Peyer's patch (tissue), 4 donors: ENCODE data around the gene ZNF48.
A peak's percentile ranks its signal among the peaks of the same experiment; 100 is the strongest.

Source experiments
- POLR2A ChIP-seq, 2 donors: fragments of 450-650 bp; IDR thresholded peaks; one replicate each; pipeline ENCODE4 v1.5.1; 2017; ENCODE audit warnings: antibody characterized with exemption in 2 of 2, mild to moderate bottlenecking in 2 of 2, moderate library complexity in 2 of 2
- TF ChIP-seq, protein P1 (sequence below), 6 experiments: fragments of 450-650 bp in 4 of 6; fragments of 200-600 bp in 2 of 6; sonication (generic) in 1 of 6; IDR thresholded peaks; one replicate each; pipeline ENCODE4 v1.5.1; 2017 to 2019; ENCODE audit warnings: antibody characterized with exemption in 6 of 6, mild to moderate bottlenecking in 3 of 6, moderate library complexity in 1 of 6

DNA sequence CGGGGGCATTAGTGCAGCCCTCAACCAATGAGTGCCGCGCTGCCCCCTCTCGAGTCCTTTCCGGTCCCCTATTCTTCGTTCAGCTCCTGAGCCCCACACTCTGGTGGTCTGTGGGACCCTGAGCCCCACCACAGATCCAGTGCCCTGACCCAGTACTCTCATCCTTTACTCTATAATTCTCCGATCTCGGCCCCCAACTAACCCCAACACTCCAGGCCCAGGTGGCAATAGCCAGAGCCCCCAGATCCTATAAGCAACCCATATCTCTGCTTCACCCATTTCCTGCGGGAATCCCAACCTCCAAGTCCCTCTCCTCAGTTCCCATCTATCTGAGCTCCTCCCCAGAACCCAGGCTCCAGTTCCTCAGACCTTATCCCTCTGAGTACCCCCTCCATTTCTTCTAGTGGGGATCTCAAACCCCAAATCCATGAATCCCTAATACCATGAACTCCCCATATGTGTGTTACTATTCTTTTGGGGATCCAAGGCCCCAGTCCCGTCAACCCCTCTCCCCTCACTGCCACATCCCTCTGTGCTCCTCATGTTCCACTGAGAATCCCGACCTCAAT is 23.9 kb upstream of the ZNF48 start:
- TF ChIP-seq, protein P1, sequence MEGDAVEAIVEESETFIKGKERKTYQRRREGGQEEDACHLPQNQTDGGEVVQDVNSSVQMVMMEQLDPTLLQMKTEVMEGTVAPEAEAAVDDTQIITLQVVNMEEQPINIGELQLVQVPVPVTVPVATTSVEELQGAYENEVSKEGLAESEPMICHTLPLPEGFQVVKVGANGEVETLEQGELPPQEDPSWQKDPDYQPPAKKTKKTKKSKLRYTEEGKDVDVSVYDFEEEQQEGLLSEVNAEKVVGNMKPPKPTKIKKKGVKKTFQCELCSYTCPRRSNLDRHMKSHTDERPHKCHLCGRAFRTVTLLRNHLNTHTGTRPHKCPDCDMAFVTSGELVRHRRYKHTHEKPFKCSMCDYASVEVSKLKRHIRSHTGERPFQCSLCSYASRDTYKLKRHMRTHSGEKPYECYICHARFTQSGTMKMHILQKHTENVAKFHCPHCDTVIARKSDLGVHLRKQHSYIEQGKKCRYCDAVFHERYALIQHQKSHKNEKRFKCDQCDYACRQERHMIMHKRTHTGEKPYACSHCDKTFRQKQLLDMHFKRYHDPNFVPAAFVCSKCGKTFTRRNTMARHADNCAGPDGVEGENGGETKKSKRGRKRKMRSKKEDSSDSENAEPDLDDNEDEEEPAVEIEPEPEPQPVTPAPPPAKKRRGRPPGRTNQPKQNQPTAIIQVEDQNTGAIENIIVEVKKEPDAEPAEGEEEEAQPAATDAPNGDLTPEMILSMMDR (IDR thresholded peaks at IDR 0.05), result peak in 1 of 6 experiments; percentile 1
- TF ChIP-seq POLR2A (IDR thresholded peaks at IDR 0.05), result peak; percentile 47 to 48
